D721Med (cell line): Measurements from ENCODE around the gene FGF3.
"Not testable (repeated sequence)": the region's sequence is repeated elsewhere in the genome, so short reads cannot be mapped to it uniquely, and the experiment has no call there.

Source experiments
- DNase-seq: peaks from one replicate; pipeline ENCODE4 v3.0.0; 2011; ENCODE audit warnings: low spot score; ENCODE audit not compliant: insufficient read length
- FAIRE-seq: peaks from 2 replicates; lab custom pipeline; 2011; peaks lifted over from hg19 to GRCh38; lab: Jason Lieb, UNC
- TF ChIP-seq, protein P1 (sequence below): IDR thresholded peaks from 2 replicates; pipeline ENCODE4 v1.5.1; 2012; ENCODE audit warnings: mild to moderate bottlenecking, control low read depth; ENCODE audit not compliant: insufficient read depth; ENCODE audit errors: missing control alignments

FGF3 gene

DNA sequence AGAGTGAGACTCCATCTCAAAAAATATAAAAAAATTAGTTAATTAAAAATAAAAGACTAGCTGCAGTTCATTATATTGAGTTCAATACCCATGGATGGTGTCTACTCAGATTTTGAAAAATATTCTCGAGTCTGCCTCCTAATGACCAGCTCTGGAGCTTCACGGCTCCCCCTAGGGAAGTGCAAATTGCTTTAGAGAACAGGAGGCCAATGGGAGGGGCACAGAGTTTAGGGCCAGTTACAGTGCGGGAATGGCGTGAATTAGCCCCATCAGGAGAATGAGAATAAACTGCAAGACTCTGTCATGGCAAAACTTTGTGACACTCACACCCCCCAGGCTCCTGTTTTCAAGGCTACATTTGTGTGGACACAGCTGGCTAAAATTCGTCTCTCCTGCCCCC lies 48.7 kb downstream of the FGF3 start:
- TF ChIP-seq, protein P1, sequence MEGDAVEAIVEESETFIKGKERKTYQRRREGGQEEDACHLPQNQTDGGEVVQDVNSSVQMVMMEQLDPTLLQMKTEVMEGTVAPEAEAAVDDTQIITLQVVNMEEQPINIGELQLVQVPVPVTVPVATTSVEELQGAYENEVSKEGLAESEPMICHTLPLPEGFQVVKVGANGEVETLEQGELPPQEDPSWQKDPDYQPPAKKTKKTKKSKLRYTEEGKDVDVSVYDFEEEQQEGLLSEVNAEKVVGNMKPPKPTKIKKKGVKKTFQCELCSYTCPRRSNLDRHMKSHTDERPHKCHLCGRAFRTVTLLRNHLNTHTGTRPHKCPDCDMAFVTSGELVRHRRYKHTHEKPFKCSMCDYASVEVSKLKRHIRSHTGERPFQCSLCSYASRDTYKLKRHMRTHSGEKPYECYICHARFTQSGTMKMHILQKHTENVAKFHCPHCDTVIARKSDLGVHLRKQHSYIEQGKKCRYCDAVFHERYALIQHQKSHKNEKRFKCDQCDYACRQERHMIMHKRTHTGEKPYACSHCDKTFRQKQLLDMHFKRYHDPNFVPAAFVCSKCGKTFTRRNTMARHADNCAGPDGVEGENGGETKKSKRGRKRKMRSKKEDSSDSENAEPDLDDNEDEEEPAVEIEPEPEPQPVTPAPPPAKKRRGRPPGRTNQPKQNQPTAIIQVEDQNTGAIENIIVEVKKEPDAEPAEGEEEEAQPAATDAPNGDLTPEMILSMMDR: no peak
- FAIRE-seq: no peak
- DNase-seq: no peak

DNA sequence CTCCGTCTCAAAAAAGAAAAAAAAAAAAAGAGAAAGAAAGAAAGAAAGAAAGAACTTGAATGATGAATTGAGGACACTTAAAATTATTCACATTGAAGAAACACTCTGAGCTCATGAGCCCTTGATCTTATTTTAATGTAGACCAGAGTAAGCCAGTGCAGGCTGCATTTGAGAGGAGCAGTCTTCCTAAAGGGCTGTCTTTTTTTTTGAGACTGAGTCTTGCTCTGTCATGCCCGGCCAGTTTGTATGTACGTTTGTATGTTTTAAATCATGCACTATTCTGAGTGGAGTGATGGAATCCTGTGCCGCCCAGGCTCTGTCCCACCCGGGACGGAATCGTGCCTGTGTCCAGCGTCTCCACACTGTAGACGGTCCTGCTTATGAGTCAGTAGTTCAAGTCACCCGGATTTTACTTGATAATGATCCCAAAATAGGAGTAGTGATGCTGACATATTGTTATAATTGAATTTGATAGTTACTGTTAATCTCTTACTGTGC lies 53.7 kb downstream of the FGF3 start:
- FAIRE-seq (no peak), DNase-seq (no peak)
- TF ChIP-seq, protein P1: no peak

- not testable (repeated sequence) for FAIRE-seq, DNase-seq
Observed at GRCh38 chr11:69764918-69765317, 54.3 kb downstream of the FGF3 start.

DNA sequence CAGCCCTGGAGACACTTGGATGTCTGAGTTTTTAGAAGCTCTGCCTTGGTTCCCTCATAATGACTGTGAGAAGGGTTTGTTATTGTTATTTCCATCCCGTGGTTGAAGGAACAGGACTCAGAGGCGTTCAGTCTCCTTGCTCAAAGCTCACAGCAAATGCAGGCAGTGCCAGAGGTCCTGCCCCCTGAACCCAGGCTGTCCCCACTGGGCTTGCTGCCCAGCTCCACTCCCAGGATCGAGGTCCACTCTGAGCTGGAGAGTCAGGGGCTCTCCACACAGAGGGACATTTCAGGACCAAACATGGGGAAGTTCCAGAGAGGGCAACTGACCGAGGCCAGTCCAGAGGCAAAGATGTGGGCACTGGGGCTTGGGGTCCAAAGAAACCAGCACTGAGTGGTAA lies 58.9 kb downstream of the FGF3 start:
- FAIRE-seq (no peak), DNase-seq (no peak)
- TF ChIP-seq, protein P1: no peak
